ENCODE data around the gene ASMTL.
"Not testable (repeated sequence)": the region's sequence is repeated elsewhere in the genome, so short reads cannot be mapped to it uniquely, and the experiment has no call there.

The ASMTL gene

DNA sequence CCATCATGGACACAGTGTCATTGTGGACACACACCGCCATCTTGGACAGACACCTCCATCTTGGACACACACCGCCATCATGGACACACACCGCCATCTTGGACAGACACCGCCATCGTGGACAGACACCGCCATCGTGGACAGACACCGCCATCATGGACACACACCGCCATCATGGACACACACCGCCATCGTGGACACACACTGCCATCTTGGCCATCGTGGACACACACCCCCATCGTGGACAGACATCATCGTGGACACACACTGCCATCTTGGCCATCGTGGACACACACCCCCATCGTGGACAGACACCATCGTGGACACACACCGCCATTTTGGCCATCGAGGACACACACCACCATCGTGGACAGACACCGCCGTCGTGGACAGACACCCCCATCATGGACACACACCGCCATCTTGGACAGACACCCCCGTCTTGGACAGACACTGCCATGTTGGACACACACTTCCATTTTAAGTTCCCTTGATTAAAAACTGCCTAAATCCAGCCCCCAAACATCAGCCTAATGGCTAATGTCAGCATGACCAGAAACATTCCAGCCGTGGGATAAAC, 9.1 kb downstream of the ASMTL start:
- no peak overlapping the region for H3K27ac Mint-ChIP-seq
- H3K4me1 Mint-ChIP-seq (ENCODE audit: low read depth) = peaks cover 8% of the 10 kb centered on the region
- no peak overlapping the region for H3K4me3 Mint-ChIP-seq
- peaks cover 42% of the 10 kb centered on the region for H3K9me3 Mint-ChIP-seq
- peaks cover 78% of the 10 kb centered on the region for H3K36me3 Mint-ChIP-seq (ENCODE audit: low read depth)
- intact Hi-C loops (cut with micrococcal nuclease) = no loop called here
- H3K27me3 Mint-ChIP-seq = no peaks in the 10 kb centered on the region

DNA sequence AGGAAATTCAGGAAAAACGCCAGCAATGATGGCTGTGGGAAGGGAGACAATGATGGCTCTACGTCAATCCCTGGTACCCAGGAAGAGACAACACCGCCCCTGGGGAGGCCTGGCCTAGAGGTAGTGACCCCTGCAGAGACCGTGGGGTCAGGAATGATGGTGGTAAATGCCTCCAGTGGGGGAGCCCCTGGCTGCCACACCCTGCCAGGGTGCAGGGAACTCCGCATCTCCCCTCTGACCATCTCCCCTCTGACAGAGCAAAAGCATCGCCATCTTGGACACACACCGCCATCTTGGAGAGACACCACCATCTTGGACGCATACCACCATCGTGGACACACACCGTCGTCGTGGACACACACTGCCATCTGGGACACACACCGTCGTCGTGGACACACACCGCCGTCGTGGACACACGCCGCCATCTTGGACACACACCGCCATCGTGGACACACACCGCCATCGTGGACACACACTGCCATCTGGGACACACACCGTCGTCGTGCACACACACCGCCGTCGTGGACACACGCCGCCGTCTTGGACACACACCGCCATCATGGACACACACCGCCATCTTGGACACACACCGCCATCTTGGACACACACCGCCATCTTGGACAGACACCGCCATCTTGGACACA, 9.9 kb downstream of the ASMTL start:
- H3K27me3 Mint-ChIP-seq = no peaks in the 10 kb centered on the region
- peaks cover 8% of the 10 kb centered on the region for H3K4me1 Mint-ChIP-seq (ENCODE audit: low read depth)
- H3K9me3 Mint-ChIP-seq = peaks cover 35% of the 10 kb centered on the region
- H3K36me3 Mint-ChIP-seq (ENCODE audit: low read depth) = peaks cover 78% of the 10 kb centered on the region
- intact Hi-C loops (cut with micrococcal nuclease) = no loop called here
- H3K4me3 Mint-ChIP-seq = no peak overlapping the region
- H3K27ac Mint-ChIP-seq = no peak overlapping the region

DNA sequence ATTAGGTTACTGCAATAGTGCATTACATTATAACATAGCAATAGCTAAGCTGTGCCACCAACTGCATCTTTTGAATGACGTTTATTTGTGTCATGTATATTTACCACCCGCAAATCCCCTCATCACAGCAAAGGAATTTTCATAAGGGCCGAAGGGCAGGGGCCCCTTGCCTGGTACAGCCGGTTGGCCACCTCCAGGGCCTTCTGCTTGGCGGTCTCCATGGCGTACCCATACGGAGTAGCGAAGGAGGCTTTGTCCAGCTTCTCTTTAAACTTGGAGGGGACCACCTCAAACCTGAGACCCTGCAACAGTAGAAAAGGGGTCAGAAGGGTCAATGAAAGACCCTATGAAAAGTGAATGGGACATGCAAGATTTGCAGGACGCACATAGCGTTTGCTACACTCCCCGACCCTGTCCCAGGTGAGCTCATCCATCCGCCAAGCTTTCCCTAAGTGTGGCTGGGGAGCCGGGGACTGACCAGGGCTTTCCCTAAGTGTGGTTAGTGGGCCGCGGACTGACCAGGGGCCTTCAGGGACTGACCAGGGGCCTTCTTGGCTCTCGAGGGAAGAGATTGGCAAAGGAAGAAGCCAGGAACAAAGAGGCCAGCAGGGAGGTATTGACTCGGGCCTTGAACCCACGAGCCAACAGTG, 10.6 kb downstream of the ASMTL start:
- H3K4me3 Mint-ChIP-seq = no peak overlapping the region
- H3K27ac Mint-ChIP-seq = no peak overlapping the region

DNA sequence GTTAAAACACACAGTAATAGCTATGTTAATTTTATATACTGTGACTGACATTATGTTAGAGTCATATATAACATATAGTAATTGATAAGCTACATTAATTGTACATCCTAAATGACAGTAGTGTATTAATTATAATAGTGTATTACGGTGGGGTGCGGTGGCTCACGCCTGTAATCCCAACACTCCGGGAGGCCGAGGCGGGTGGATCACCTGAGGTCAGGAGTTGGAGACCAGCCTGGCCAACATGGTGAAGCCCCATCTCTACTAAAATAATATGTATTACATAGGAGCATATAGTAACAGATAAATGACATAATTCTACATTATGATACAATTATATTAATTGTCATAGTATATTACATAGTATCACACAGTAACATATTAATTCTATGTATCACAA, 12.2 kb downstream of the ASMTL start:
- intact Hi-C loops (cut with micrococcal nuclease) = no loop called here
- H3K36me3 Mint-ChIP-seq (ENCODE audit: low read depth) = peaks cover 82% of the 10 kb centered on the region
- H3K4me1 Mint-ChIP-seq (ENCODE audit: low read depth) = no peaks in the 10 kb centered on the region
- H3K27ac Mint-ChIP-seq = no peak overlapping the region
- H3K27me3 Mint-ChIP-seq = no peaks in the 10 kb centered on the region
- no peak overlapping the region for H3K4me3 Mint-ChIP-seq
- peaks cover 28% of the 10 kb centered on the region for H3K9me3 Mint-ChIP-seq

More for the DNA sequence above, 10.6 kb downstream of the ASMTL start:
- Mint-ChIP-seq H3K4me1 (ENCODE audit: low read depth) (peaks cover 5% of the 10 kb centered on the region), H3K9me3 (peaks cover 28% of the 10 kb centered on the region), H3K36me3 (ENCODE audit: low read depth) (peaks cover 78% of the 10 kb centered on the region), H3K27me3 (no peaks in the 10 kb centered on the region)
- intact Hi-C loops (cut with micrococcal nuclease) = no loop called here

DNA sequence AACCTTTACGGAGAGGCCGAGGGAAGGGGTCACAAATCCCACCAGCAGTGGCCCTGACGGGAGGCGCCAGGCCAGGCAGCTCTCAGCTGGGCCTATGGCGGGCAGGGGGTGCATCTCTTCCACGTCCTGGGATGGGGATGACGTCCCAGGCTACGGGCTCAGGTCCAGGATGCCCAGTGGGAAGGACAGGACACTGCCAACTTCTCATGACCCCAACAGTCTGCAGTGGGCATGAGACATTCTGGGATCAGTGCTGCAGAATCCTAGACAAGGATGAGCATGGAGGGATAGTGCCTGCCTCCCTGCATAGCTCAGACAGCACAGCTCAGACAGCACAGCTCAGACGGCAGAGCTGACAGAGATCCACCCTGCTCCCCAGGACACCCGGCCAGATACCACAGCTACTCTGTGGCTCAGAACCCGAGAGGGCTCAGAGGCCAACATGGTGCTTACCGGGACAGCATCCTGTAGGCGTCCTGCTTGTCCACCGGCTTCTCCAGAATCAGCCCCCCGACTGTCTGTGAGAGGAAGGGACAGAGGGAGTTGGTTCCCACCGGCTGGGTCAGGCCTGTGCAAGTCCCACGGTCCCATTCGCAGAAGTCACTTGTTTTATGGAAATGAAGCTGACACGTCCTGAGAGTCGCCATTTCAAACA, 17.3 kb downstream of the ASMTL start:
- peaks cover 91% of the 10 kb centered on the region for H3K36me3 Mint-ChIP-seq (ENCODE audit: low read depth)

DNA sequence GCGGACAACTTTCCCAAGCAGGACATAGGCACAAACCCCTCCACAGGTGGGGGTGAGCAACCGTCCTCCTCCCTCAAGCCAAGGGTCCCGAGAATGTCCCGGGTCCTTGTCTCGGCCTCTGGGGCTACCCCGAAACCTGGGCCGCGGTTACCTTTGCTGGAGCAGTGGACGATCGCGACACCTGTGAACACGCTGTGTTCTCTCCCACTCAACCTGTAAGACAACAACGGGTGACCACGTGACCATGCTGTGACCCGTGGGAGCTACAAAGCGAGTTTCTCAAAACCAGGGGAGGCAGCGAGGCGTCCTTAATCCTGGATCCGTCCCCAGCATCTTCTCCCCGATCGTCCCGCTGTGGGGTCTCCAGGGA, 17.9 kb downstream of the ASMTL start:
- H3K27ac Mint-ChIP-seq = no peak overlapping the region
- H3K4me3 Mint-ChIP-seq = no peak overlapping the region
- peaks cover 91% of the 10 kb centered on the region for H3K36me3 Mint-ChIP-seq (ENCODE audit: low read depth)

More for the DNA sequence above, 17.3 kb downstream of the ASMTL start:
- H3K27ac Mint-ChIP-seq = no peak overlapping the region
- H3K4me1 Mint-ChIP-seq (ENCODE audit: low read depth) = no peaks in the 10 kb centered on the region
- no peak overlapping the region for H3K4me3 Mint-ChIP-seq
- H3K27me3 Mint-ChIP-seq = no peaks in the 10 kb centered on the region
- no peaks in the 10 kb centered on the region for H3K9me3 Mint-ChIP-seq
- intact Hi-C loops (cut with micrococcal nuclease) = no loop called here

DNA sequence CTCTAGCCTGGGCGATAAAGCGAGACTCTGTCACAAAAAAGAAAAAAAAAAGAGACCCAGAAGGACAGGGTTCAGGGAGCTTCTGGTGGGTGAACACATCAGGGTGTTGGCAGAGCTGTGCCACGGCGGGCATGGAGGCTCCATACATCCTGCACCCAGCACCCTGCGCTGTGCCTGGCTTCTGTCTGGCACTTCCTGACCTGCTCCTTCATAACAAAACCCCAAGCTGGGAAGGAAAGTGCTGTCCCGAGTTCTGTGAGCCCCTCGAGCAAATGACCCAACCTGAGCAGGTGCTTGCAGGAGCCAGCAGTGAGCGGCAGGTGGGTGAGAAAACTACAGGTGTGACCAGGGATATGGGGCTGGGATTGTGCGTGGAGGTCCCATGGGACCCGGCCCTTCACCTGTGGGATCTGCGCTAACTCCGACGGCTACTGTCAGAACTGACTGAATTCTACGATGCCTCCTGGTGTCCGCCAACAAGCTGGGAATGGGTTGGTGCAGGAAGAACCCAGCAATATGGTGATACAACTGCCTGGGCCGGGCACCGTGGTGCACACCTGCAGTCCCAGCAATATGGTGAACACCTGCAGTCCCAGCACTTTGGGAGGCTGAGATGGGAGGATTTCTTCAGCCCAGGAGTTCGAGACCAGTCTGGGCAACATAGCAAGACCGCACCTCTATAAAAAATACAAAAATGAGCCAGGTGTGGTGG, 18.9 kb downstream of the ASMTL start:
- no peak overlapping the region for H3K27ac Mint-ChIP-seq
- no peaks in the 10 kb centered on the region for H3K4me1 Mint-ChIP-seq (ENCODE audit: low read depth)
- H3K36me3 Mint-ChIP-seq (ENCODE audit: low read depth) = peaks cover 81% of the 10 kb centered on the region
- intact Hi-C loops (cut with micrococcal nuclease) = no loop called here
- H3K9me3 Mint-ChIP-seq = no peaks in the 10 kb centered on the region
- H3K4me3 Mint-ChIP-seq = no peak overlapping the region
- no peaks in the 10 kb centered on the region for H3K27me3 Mint-ChIP-seq

More for the DNA sequence above, 17.9 kb downstream of the ASMTL start:
- intact Hi-C loops (cut with micrococcal nuclease) = no loop called here
- no peaks in the 10 kb centered on the region for H3K4me1 Mint-ChIP-seq (ENCODE audit: low read depth)
- no peaks in the 10 kb centered on the region for H3K27me3 Mint-ChIP-seq
- no peaks in the 10 kb centered on the region for H3K9me3 Mint-ChIP-seq

DNA sequence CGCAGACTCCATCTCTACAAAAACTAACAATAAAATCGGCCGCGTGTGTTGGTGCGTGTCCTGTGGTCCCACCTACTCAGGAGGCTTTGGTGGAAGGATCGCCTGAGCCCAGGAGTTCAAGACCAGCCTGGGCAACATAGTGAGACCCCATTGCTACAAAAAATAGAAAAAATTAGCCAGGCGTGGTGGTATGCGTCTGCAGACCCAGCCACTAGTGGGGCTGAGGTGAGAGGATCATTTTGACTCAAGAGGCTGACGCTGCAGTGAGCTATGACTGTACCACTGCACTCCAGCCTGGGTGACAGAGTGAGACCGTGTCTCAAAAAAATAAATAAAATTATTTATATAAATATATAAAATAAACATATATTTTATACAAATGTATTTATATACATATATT, 22.3 kb downstream of the ASMTL start:
- Mint-ChIP-seq H3K9me3 (peaks cover 2% of the 10 kb centered on the region), H3K4me3 (no peak overlapping the region), H3K4me1 (ENCODE audit: low read depth) (no peaks in the 10 kb centered on the region), H3K27ac (no peak overlapping the region), H3K36me3 (ENCODE audit: low read depth) (peaks cover 47% of the 10 kb centered on the region), H3K27me3 (no peaks in the 10 kb centered on the region)
- intact Hi-C loops (cut with micrococcal nuclease) = no loop called here

DNA sequence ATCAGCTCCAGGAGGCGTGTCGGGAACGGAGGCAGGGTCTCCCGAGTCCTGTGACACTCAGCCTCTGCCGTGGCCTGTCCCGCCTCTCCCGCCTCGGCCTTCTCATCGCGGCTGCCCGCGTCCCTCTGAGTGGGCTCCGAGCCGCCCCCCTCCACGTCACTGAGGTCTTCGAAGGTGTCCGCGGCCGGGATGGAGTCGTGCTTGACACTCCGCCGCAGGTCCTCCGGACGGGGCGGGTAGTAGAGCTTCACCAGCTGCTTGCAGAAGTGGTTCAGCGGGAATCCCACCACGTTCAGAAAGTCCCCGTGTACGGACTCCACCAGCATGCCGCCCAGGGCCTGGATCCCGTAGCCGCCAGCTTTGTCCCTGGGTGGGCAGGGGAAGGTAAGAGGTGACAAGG, 25.0 kb downstream of the ASMTL start:
- Mint-ChIP-seq H3K9me3 (peaks cover 26% of the 10 kb centered on the region), H3K27ac (no peak overlapping the region), H3K4me1 (ENCODE audit: low read depth) (no peaks in the 10 kb centered on the region), H3K36me3 (ENCODE audit: low read depth) (peaks cover 20% of the 10 kb centered on the region), H3K27me3 (no peaks in the 10 kb centered on the region), H3K4me3 (no peak overlapping the region)
- intact Hi-C loops (cut with micrococcal nuclease) = no loop called here

DNA sequence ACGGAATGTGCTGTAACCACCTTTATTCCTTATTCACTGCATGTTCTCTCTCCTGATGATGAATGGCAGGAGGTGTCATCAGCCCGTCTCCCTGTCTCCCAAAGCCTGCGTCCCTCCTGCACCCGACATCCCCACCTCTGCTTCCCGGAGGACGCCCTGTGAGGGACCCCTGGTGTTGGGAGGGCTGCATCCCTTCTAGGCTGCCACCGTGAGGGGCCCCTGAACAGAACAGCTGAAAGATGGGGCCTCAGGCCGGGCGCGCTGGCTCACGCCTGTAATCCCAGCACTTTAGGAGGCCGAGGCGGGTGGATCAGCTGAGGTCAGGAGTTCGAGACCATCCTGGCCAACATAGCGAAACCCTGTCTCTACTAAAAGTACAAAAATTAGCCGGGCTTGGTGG, 26.4 kb downstream of the ASMTL start:
- intact Hi-C loops (cut with micrococcal nuclease); H3K4me3 Mint-ChIP-seq; H3K27me3 Mint-ChIP-seq; H3K36me3 Mint-ChIP-seq (ENCODE audit: low read depth); H3K4me1 Mint-ChIP-seq (ENCODE audit: low read depth); H3K27ac Mint-ChIP-seq: not testable (repeated sequence)
- peaks cover 35% of the 10 kb centered on the region for H3K9me3 Mint-ChIP-seq

DNA sequence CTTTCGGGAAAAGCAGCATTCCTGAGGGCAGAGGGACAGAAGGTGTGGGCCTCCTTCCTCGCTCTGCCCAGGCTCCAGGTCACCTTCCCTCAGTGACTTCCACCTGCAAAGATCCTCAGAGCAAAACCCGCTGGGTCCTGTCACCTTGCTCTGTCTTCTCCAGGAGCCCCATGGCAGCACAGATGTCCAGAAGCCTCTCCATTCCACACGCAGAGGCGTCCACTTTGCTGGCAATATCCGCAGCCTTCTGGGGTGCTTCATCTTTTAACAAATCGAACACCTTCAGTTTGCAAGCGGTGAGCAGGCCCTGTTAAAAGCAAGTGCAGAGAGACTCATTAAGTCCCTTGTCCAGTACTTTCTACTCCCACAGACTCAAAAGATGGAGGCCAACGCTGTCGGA, 27.3 kb downstream of the ASMTL start:
- intact Hi-C loops (cut with micrococcal nuclease) = no loop called here
- H3K36me3 Mint-ChIP-seq (ENCODE audit: low read depth) = peaks cover 5% of the 10 kb centered on the region
- H3K4me3 Mint-ChIP-seq = no peak overlapping the region
- H3K9me3 Mint-ChIP-seq = peaks cover 35% of the 10 kb centered on the region
- no peaks in the 10 kb centered on the region for H3K4me1 Mint-ChIP-seq (ENCODE audit: low read depth)
- H3K27ac Mint-ChIP-seq = no peak overlapping the region
- H3K27me3 Mint-ChIP-seq = no peaks in the 10 kb centered on the region

DNA sequence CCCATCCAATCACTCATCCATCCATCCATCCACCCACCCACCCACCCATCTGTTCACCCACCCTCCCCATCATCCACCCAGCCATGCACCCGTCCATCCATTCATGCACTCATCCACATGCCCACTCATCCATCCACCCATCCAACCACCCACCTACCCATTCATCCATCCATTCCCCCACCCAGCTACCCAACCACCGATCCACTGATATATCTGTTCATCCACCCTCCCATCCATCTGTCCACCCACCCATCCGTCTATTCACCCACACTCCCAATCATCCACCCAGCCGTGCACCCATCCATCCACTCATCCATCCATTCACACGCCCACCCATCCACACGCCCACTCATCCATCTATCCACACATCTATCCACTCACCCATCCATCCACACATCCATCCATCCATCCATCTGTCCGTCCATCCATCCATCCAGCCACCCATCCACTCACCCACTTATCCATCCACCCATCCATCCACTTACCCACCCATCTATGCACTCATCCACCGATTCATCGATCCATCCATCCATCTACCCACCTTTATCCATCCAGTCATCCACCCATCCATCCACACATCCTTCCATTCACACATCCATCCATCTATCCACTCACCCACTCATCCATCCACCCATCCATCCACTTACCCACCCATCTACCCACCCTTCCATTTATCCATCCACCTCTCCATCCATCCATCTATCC, 28.4 kb downstream of the ASMTL start:
- H3K36me3 Mint-ChIP-seq (ENCODE audit: low read depth) = no peaks in the 10 kb centered on the region
- peaks cover 8% of the 10 kb centered on the region for H3K4me1 Mint-ChIP-seq (ENCODE audit: low read depth)
- intact Hi-C loops (cut with micrococcal nuclease) = no loop called here
- peaks cover 35% of the 10 kb centered on the region for H3K9me3 Mint-ChIP-seq
- no peaks in the 10 kb centered on the region for H3K27me3 Mint-ChIP-seq
- no peak overlapping the region for H3K27ac Mint-ChIP-seq
- no peak overlapping the region for H3K4me3 Mint-ChIP-seq

DNA sequence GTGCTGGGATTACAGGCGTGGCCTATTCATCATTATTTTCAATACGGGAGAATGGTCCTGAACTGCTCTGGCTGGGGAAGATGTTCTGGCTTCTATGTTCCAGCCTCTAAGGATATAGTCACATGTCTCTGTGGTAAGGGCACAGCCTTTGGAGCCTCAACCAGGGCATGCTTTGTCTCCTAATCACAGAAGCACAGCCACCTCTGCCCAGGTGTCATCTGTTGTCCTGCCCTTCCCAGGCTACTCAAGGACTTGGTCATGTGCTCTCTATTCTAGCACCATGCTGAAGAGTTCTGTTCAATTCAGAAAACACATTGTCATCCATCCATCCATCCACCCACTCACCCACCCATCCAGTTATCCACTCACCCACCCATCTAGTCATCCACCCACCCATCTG, 29.5 kb downstream of the ASMTL start:
- H3K27ac Mint-ChIP-seq = no peak overlapping the region
- no peak overlapping the region for H3K4me3 Mint-ChIP-seq
- H3K36me3 Mint-ChIP-seq (ENCODE audit: low read depth) = no peaks in the 10 kb centered on the region
- peaks cover 35% of the 10 kb centered on the region for H3K9me3 Mint-ChIP-seq
- intact Hi-C loops (cut with micrococcal nuclease) = no loop called here
- peaks cover 8% of the 10 kb centered on the region for H3K4me1 Mint-ChIP-seq (ENCODE audit: low read depth)
- H3K27me3 Mint-ChIP-seq = no peaks in the 10 kb centered on the region

Data from dendritic cell treated with granulocyte-macrophage colony-stimulating factor and Interleukin-4, amounts not matched to agents 40 ng/mL and 50 ng/mL, for 4 days (primary cell).